GM15510 (cell line): ENCODE measurements around the gene OR52B2.

Experiments used
- POLR2A ChIP-seq: IDR thresholded peaks from 3 replicates; pipeline ENCODE4 v1.6.1; 2011; ENCODE audit warnings: borderline replicate concordance; ENCODE audit not compliant: insufficient read length; ENCODE audit errors: extremely low read depth

Gene OR52B2

DNA sequence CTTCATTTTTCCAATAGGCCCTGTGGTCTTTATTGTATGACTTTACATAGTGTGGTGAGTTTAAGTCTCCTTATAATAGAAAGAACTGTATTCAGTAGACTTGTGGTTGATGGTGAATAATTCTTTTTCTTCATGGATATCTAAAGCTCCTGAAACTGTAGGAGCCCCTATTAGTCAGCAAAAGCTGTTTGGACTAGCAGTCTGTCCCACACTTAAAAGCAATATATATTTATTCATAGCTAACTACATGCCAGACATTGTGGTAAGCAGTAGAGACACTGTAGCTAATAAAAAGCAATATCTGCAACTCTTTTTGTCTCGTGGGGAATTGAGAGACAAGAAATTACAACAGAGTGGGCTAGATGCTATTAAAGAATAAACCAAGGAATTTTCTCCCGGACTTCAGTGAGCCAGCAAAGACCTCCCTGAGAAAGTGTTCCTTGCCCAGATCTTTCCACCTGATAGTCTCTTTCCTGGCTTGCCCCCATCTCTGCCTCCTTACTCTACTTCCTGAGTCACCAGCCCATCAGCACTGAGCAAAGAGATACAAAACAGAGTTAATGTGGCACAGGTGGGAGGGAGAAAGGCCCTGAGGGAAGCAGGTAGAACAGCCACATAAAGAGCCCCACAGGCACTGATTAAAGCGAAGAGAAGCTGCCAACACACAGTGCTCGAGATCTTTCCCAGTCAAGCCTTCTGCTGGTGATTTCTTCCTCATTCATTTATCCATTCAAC, 27.5 kb upstream of the OR52B2 start:
- TF ChIP-seq POLR2A, result no peak

DNA sequence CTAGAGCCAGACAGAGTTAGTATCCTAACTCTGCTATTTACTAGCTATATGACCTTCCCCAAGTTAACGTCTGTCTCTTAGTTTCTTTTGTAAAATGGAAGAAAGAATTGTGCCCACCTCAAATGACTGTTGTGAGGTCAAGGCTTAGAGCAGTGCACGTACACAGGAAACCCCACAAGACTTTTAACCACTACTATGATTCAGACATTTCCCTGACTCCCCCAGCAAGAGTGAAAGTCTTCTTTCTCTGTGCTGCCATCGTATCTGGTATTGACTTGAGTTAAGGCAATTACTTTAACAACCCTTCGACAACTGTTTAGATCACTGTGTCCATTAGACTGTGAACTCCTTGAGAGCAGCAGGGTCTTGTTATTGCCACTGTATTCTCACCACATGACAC, 26.3 kb upstream of the OR52B2 start:
- TF ChIP-seq POLR2A, result no peak

DNA sequence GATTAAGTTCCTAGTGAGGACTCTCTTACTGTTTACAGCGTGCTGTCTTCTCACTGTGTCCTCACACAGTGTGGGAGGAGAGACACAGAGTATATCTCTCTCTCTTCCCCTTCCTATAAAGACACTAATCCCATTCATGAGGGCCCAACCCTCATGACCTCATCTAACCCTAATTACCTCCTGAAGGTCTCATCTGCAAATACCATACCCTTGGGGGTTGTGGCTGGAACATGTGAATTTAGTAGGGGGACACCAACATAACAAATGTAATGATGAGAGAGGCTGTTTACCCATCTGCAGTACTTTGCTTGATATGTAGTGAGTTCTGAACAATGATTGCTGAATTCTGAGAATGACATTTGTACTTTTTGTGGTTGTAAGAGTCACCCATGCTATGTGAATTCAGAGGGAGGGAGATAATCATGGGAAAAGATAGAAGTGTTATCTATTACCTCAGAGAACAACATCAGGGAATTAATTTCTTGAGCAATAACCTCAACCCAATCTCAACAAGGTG, 24.0 kb upstream of the OR52B2 start:
- no peak for TF ChIP-seq POLR2A

DNA sequence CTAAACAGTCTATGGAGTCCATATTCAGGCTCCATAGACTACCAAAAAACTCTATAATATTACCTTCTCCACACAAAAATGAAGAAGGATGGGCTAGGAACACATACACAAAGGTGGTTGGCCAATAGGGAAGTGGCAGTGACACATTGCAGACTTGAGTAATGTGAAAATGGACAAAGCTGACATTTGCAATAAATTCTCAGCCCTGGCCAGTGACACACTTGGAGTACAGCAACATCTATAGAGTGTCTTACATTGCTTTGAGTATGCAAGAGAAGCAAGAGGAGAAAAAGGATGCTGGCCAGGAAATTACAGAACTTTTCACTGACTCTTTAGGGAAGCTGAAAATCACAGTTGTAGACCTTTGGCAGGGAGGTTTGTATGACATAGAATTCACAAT, 21.6 kb upstream of the OR52B2 start:
- TF ChIP-seq POLR2A, result no peak

DNA sequence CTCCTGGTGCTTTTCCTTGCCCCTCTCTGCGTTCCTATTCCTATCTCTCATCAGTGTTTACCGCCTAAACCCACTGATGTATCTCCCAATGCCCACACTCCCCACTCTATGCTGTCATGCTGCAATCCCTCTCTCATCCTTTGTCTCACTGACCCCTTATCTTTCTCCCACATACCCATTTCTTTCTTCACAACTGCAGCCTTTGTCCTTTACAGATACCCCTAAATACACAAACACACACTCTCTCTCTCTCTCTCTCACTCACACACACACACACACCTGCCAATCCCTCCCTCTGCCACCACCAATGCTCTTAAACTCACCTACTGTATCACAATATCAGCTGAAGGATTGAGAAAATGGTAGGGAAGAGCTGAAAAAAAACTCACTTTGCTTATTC, 5.3 kb upstream of the OR52B2 start:
- no peak for TF ChIP-seq POLR2A

DNA sequence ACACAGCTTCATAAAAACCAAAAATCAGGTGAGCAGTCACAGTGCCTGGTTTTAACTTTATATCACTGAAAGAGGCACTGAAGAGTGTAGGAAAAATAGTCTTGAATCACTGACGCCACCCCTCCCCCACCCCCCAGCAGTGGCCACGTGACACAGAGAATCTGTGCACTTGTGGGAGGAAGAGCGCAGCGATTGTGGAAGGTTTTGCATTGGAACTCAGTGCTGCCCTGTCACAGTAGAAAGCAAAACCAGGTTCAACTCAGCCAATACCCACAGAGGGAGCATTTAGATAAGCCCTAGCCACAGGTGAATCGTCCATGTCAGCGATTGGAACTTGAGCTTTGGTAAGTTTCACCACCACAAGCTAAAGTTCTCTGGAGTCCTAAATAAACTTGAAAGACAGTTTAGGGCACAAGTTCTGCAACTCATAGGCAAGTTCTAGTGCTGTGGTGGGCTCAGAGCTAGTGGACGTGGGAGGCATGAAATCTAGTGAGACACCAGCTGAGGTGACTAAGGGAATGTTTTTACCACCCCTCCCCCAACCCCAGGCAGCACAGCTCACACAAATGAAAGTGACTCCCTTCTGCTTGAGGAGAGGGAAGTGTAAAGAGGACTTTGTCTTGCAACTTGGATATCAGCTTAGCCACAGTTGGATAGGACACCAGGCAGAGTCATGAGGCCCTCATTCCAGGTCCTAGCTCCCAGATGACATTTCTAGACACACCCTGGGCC, 13.3 kb downstream of the OR52B2 start:
- no peak for TF ChIP-seq POLR2A

DNA sequence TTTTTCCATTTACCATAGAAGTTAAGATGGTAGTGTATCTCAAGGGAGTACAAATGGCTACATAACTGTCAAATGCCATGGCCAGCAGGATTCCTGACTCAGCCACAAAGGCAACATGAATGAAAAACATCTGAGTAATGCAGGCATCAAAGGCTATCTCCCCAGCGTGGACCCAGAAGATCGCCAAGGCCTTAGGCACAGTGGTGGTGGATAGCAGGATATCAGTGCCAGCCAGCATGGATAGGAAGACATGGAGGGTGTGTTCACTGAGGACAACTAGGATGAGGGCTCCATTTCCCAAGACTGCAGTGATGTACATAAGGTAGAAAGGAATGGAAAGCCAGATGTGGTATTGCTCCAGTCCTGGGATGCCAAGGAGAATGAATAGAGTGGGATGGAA, 18.0 kb downstream of the OR52B2 start:
- TF ChIP-seq POLR2A, result no peak

DNA sequence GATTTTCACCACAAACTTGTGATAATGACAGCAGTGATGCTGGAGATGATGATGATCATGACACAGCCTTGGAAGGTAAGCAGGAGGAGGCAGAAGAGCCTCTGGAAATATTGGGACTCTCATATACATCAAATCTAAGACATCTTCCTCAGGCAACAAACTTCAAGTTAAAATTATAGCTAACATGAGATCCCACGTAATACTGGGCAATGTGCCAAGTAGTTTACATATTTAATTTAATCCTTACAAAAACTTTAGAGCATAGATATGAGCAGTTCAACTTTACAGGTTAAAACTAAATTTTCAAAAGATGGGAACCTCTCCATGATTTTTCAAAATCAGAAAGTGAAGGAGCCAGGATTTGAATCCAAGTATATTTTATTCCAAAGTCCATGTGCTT, 19.0 kb downstream of the OR52B2 start:
- no peak for TF ChIP-seq POLR2A

DNA sequence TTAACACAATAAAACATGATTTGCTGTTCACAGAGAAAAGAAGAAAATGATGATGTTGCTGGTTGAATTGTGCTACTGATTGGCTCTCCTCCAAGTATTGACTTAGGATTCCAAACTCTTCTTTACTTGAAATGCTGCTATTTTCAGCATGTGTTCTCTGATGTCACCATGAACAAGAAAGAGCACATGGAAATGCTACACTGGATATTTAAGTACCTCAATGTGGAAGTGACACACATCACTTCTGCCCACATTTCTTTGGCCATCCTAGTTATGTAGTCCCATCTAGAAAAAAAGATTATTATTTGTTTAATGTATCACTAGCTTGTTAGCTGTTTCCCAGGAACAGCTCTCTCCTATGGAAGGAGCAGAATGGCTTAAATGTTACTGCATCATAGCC, 27.2 kb downstream of the OR52B2 start:
- no peak for TF ChIP-seq POLR2A

DNA sequence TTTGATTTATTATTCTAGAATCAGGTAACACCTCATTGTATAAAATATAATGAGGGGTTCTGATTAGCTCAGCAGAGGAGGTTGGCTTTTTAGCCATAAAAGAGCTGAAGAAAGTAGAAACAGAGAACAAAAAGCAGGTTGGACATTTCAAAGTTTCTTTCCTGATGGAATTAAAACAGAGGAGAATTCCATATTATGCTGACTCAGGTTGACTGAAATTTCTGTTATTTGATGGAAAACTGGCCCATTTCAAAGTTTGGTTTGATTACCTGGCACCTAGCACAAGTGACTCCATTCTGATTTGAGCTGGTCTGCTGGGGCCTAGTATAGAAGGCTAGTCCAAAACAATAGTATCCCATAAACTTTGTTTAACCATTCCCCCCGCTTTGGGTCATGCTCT, 37.7 kb downstream of the OR52B2 start:
- no peak for TF ChIP-seq POLR2A

DNA sequence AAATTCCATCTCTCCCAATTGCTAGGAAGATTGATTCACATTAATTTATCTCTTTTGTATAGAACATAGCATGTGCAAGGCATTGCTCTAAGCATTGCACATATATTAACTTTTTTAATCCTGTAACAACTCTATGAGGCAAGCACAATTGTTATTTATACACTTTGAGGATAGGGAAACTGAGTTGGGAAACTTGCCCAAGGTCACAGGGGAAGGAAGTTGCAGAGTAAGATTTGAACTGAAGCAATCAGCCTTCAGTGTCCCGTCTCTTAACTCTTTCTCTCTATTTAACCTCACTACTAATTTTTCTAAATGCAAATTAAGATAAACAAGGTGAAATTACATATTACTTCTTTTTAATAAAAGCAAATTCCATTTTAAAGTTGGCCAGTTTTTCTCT, 40.5 kb downstream of the OR52B2 start:
- TF ChIP-seq POLR2A, result no peak

DNA sequence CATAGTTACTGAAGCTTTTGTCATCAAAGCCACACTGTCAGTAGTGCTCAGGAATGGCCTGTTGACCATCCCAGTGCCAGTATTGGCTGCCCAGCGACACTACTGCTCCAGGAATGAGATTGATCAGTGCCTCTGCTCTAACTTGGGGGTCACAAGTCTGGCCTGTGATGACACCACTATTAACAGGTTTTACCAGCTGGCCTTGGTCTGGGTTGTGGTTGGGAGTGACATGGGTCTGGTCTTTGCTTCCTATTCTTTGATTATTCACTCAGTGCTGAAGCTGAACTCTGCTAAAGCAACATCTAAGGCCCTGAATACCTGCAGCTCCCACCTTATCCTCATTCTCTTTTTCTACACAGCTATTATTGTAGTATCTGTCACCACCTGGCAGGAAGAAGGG, 41.1 kb downstream of the OR52B2 start:
- TF ChIP-seq POLR2A, result no peak

DNA sequence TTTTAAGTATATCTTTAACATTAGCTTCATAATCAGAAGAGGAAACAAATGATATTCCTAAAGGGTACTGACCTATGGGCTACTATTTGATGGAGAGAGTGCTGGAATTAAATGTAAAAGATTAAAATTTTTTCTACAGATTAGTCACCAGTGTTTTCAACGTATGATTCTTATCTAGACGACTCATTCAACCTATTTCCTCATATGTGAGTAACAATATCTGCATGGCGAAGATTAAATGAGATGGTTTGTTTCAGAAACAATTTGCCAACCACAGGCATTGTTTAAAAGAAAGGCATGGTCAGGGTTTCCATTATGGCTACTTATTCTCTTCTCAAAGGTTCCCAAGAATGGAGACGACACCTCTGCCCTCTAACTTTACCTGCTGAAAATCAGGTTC, 42.2 kb downstream of the OR52B2 start:
- no peak for TF ChIP-seq POLR2A

DNA sequence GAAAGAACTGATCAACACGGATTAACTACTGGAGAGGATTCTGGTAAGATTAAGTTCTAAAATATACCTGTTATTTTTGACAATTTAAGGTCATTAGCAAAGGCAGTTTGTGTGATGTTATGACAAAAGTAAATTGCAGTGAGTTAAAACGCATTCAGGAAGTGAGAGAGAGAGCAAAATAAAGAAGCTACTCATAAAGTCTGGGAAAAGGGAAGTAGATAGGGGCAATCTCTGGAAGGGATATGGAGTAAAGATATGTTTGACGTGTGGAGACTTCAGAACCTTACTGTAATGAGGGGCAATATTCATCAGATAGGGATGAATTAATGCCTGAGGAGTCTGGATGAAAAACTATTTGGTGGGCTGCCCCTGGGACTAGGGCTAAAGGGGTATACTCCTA, 45.9 kb downstream of the OR52B2 start:
- no peak for TF ChIP-seq POLR2A
